Omental fat pad (tissue), 4 donors: ENCODE measurements around the gene MLH1. TPM values are rescaled to one million over a fixed set of nuclear protein-coding genes. Genes with fewer than 3 reads are reported as not detected.
A peak's percentile ranks its signal among the peaks of the same experiment; 100 is the strongest.

ENCODE experiments used
- ATAC-seq: fragments of 150-250 bp; one replicate; pipeline ENCODE4 v1.9.1; 2016; ENCODE audit warnings: mild to moderate bottlenecking, moderate library complexity; ENCODE audit not compliant: low FRiP score
- DNase-seq: peaks from one replicate; pipeline ENCODE4 v3.0.0-alpha.2; 2019; ENCODE audit warnings: low spot score
- CTCF ChIP-seq, 3 donors: fragments of 450-650 bp; IDR thresholded peaks; one replicate each; pipeline ENCODE4 v1.5.1; 2016 to 2017; ENCODE audit warnings: antibody characterized with exemption in 3 of 3, mild to moderate bottlenecking in 3 of 3, moderate library complexity in 2 of 3
- total RNA-seq, 4 donors: library from RNA; depleted of rRNA; stranded (reverse); fragments of >200 nt; gene quantifications; one replicate each; pipeline ENCODE4 v1.1.0, GENCODE V29; 2016

Gene MLH1
- total RNA-seq, 4 donors from 2014 or later, result 23.2 to 30.3 (median 28.6) TPM

DNA sequence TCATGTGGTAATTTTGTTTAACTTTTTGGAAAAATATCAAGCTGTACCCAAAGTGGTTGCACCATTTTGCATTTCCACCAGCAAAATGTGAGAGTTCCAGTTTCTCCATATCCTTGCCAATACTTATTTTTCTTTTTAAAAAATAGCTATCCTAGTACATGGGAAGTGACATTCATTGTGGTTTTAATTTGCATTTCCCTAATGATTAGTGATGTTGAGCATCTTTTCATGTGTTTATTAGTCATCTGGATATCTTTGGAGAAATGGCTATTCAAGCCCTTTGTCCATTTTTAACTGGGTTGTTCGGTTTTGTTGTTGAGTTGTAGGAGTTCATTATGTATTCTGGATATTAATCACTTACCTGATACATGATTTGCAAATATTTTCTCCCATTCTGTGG lies 29.0 kb upstream of the MLH1 start:
- TF ChIP-seq CTCF (IDR thresholded peaks at IDR 0.05), result no peak
- DNase-seq (no peak), ATAC-seq (no peak)

DNA sequence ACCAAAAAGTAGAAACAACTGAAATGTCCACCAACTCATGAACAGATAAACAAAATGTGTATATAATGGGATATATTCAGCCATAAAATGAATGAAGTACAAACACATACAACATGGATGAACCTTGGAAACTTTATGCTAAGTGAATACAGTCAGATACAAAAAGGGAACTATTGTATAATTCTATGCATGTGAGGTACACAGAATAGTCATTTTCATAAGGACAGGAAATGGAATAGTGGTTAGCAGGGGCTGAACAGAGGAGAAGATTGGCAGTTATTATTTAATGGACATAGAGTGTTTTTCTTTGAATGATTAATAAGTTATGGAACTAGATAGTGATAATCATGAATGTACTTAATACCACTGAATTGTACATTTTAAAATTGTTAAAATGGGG lies 28.5 kb upstream of the MLH1 start:
- DNase-seq, result no peak
- TF ChIP-seq CTCF (IDR thresholded peaks at IDR 0.05), result no peak
- ATAC-seq, result no peak

DNA sequence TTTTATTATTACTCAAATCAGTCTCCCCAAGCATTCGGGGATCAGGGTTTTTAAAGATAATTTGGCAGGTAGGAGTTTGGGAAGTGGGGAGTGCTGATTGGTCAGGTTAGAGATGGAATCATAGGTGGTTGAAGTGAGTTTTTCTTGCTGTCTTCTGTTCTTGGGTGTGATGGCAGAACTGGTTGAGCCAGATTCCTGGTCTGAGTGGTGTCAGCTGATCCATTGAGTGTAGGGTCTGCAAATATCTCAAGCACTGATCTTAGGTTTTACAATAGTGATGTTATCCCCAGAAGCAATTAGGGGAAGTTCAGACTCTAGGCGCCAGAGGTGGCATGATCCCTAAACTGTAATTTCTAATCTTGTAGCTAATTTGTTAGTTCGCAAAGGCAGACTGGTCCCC lies 27.9 kb upstream of the MLH1 start:
- no peak for DNase-seq
- TF ChIP-seq CTCF (IDR thresholded peaks at IDR 0.05), result no peak
- no peak for ATAC-seq

GRCh38 chr3:36969085-36969484 lies 24.2 kb upstream of the MLH1 start:
- no peak for ATAC-seq

DNA sequence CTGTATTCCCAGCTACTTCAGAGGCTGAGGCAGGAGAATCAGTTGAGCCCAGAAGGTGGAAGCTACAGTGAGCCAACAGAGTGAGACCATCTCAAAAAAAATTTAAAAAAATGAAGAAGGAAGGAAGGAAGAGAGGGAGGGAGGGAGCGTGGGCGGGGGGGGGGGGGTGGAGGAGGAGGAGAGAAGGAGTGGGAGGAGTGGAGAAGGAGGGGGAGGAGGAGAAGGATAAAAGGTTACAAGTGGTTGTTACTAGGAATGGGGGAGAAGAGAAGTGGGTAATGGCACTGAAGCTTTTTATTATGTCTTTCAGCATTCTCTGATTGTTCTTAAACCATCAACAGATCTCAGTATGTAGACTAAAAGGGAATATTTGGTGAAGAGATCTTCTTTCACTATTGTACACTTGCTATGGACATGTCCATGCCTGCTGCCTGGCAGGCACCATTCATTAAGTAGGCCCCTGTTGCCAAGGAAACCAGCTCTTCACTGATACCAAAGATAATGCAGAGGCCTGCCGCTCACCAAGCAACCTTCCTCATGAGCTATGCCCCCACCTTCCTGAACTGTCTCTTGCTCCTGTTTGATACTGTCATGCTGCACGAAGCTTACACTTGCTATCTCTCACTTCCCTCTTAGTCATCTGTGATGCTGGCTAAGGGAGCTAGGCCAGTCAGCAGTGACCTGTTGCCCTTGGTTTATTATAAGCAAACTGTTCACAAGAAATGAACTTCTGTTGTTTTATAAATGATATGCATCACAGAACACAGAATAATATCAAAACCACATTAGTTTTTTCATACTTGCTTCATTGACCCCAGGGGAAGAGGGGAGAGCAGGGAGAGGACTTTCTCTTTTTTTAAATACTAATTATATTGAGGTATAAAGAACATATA lies 23.5 kb upstream of the MLH1 start:
- ATAC-seq (peak; percentile 93), DNase-seq (no peak)
- TF ChIP-seq CTCF (IDR thresholded peaks at IDR 0.05), result no peak

More at GRCh38 chr3:36969085-36969484, 24.2 kb upstream of the MLH1 start:
- no peak for DNase-seq
- no peak for TF ChIP-seq CTCF (IDR thresholded peaks at IDR 0.05)

DNA sequence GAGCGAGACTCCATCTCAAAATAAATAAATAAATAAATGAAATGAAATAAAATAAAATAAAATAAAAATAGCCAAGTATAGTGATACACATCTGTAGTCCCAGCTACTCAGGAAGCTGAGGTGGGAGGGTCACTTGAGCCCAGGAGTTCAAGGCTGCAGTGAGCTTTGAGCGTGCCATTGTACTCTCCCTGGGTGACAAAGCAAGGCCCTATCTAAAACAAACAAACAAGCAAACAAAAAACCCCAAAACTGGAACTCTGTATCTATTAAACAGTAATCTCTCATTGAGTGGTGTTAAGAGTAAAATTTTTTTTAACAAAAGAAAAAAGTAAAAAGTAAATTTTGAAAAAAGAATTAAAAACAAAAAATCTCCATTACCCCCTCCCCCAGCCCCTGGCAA lies 21.2 kb upstream of the MLH1 start:
- TF ChIP-seq CTCF (IDR thresholded peaks at IDR 0.05), result no peak
- no peak for ATAC-seq
- DNase-seq, result no peak

DNA sequence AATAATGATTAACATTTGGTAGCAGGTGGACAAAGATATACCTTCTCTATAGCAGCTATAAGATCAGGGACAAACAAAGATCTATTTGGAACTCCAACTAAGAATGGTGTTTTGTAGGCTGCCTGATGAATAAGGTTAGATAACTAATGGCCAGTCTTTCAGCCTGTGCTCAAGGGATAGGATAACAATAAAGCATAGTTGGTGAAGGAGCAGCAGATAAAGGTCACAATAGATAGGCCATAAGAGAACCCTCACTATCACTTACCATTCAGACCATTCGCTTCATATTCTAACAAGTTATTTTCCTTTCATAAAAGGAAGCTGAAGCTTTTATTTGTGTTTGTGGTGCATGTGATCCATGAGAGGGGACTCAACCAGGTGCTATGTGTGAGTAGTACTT lies 20.2 kb upstream of the MLH1 start:
- TF ChIP-seq CTCF (IDR thresholded peaks at IDR 0.05), result no peak
- no peak for ATAC-seq
- DNase-seq, result no peak
